Ovary (tissue), 3 donors: Measurements from ENCODE around the gene PRDM16.

ENCODE experiments used
- EP300 ChIP-seq: sonication (generic); formaldehyde crosslinking; IDR thresholded peaks from one replicate; pipeline ENCODE4 v1.6.1; 2017; ENCODE audit warnings: antibody characterized with exemption
- POLR2A ChIP-seq: fragments of 450-650 bp; IDR thresholded peaks from one replicate; pipeline ENCODE4 v1.6.1; 2017; ENCODE audit warnings: antibody characterized with exemption, mild to moderate bottlenecking, moderate library complexity
- TF ChIP-seq, protein P1 (sequence below), 3 donors: fragments of 450-650 bp in 2 of 3; fragments of 200-600 bp in 1 of 3; IDR thresholded peaks; one replicate each; pipeline versions ENCODE4 v1.5.1 to v1.8.0; 2016 to 2022; ENCODE audit warnings: antibody characterized with exemption in 3 of 3, mild to moderate bottlenecking in 1 of 3
- donor health status: DM: no; HTN: no; CAD: no.

DNA sequence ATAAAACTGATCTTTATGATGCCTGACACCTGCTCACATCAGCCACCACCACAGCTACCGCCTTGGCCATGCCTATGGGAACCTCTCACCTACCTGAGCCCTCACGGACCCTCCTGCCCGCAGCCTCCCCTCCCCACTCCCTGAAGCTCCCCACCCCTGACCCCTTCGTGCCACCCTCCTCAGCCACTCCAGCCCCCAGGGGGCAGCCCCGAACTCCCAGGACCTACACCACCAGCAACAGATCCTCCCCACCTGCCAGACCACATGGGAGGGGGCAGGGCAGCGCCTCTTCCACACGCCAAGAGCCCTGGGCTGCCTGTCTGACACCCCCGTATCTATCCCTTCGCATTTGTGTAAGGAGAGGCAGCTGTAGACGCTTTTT is 371.3 kb downstream of the PRDM16 start:
- TF ChIP-seq, protein P1, sequence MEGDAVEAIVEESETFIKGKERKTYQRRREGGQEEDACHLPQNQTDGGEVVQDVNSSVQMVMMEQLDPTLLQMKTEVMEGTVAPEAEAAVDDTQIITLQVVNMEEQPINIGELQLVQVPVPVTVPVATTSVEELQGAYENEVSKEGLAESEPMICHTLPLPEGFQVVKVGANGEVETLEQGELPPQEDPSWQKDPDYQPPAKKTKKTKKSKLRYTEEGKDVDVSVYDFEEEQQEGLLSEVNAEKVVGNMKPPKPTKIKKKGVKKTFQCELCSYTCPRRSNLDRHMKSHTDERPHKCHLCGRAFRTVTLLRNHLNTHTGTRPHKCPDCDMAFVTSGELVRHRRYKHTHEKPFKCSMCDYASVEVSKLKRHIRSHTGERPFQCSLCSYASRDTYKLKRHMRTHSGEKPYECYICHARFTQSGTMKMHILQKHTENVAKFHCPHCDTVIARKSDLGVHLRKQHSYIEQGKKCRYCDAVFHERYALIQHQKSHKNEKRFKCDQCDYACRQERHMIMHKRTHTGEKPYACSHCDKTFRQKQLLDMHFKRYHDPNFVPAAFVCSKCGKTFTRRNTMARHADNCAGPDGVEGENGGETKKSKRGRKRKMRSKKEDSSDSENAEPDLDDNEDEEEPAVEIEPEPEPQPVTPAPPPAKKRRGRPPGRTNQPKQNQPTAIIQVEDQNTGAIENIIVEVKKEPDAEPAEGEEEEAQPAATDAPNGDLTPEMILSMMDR (IDR thresholded peaks at IDR 0.05) = no peak
- no peak for TF ChIP-seq POLR2A
- TF ChIP-seq EP300 = no peak
